ENCODE data around the gene DIAPH3. TPM values are rescaled to one million over a fixed set of nuclear protein-coding genes. Genes with fewer than 3 reads are reported as not detected.
A peak's percentile ranks its signal among the peaks of the same experiment; 100 is the strongest.

Gene DIAPH3
- total and polyA plus RNA-seq, 2 of the 4 experiments (the other 2 are of a cell fraction): 8.9 to 9.3 TPM

GRCh38 chr13:60174113-60174512, 10.4 kb upstream of the DIAPH3 start:
- Histone ChIP-seq H3K14ac (replicated peaks; ENCODE audit: low read depth, low read length) (no peak overlapping the region), H3K4me3 (ENCODE audit: insufficient read depth, low read depth, low read length) (no peak overlapping the region), H3K9me3 (ENCODE audit: control insufficient read depth, insufficient read depth, low read length) (no peaks in the 10 kb centered on the region), H3K27ac (ENCODE audit: insufficient read depth, low read length) (no peak overlapping the region), H3K4me2 (ENCODE audit: low read depth, low read length) (no peak overlapping the region), H2BK15ac (ENCODE audit: low read depth, low read length) (no peak overlapping the region), H3K9me1 (ENCODE audit: insufficient read depth, low read length) (no peaks in the 10 kb centered on the region), H3K79me1 (ENCODE audit: low read depth in 1 of 2, low read length in 2 of 2) (no peaks in the 10 kb centered on the region), H3K36me3 (ENCODE audit: control insufficient read depth, insufficient read depth, low read length) (no peaks in the 10 kb centered on the region), H3K4ac (ENCODE audit: low read depth, low read length) (no peak overlapping the region), H3K56ac (ENCODE audit: extremely low read depth, insufficient read depth, low read length) (no peak overlapping the region), H3K18ac (ENCODE audit: low read depth, low read length) (no peak overlapping the region), H3K4me1 (ENCODE audit: control insufficient read depth, insufficient read depth, low read length) (no peaks in the 10 kb centered on the region), H4K5ac (ENCODE audit: low read depth, low read length) (no peak overlapping the region), H2AK9ac (replicated peaks; ENCODE audit: low read depth, low read length, poor library complexity) (no peak overlapping the region), H2AFZ (replicated peaks; ENCODE audit: low read length, poor library complexity) (no peak overlapping the region), H2BK5ac (ENCODE audit: low read depth, low read length, poor library complexity, severe bottlenecking) (no peak overlapping the region), H4K8ac (ENCODE audit: low read depth in 2 of 2, low read length in 2 of 2) (no peak overlapping the region), H4K20me1 (ENCODE audit: insufficient read depth, low read length) (no peaks in the 10 kb centered on the region), H3K23ac (ENCODE audit: low read depth, low read length) (no peak overlapping the region), H3K9ac (ENCODE audit: low read depth, low read length) (no peak overlapping the region), H2BK120ac (ENCODE audit: low read depth, low read length) (no peak overlapping the region), H2BK20ac (ENCODE audit: low read depth, low read length) (no peak overlapping the region), H2AK5ac (ENCODE audit: low read depth, low read length) (no peak overlapping the region), H4K91ac (ENCODE audit: insufficient read depth, low read depth, low read length) (no peak overlapping the region), H3K27me3 (ENCODE audit: control insufficient read depth, insufficient read depth, low read length) (0 out of 2 replicates have a peak, but pooled peaks cover 2% of the 10 kb centered on the region)
- in situ Hi-C loops (cut with MboI; ENCODE audit: low sequenced_read_pairs): no loop called here
- ATAC-seq (ENCODE audit: low read depth) (no peak), DNase-seq (no peak)
- no TSS peak for BruUV-seq (replicated peaks)
- POLR2A ChIA-PET (ENCODE audit: unreplicated experiment): no interaction called here
- WGBS, 2 experiments (ENCODE audit: extremely low coverage in 2 of 2, insufficient read length in 1 of 2): 50% methylated on average over 1 of the region's 5 CpGs; no CpG with 5 or more reads in 1 of the 2 experiments
- TF ChIP-seq CTCF (conservative IDR thresholded peaks at IDR 0.05; ENCODE audit: low read depth, low read length) (no peak), ELK1 (IDR thresholded peaks at IDR 0.05; ENCODE audit: borderline replicate concordance, low read depth, low read length) (no peak), MAFK (IDR thresholded peaks at IDR 0.05; ENCODE audit: low read depth, low read length) (peak; percentile 62), RFX5 (IDR thresholded peaks at IDR 0.05; ENCODE audit: low read depth, low read length) (no peak), BHLHE40 (IDR thresholded peaks at IDR 0.05; ENCODE audit: low read depth, low read length) (no peak), MAZ (IDR thresholded peaks at IDR 0.05; ENCODE audit: borderline replicate concordance, low read depth, low read length) (no peak)
- intact Hi-C loops (cut with micrococcal nuclease): no loop called here
- dilution Hi-C loops (cut with HindIII; ENCODE audit: low sequenced_read_pairs, unreplicated experiment): no loop called here
- CTCF ChIA-PET: no interaction called here
